Measurements from ENCODE around the gene GRAMD4. TPM values are rescaled to one million over a fixed set of nuclear protein-coding genes. Genes with fewer than 3 reads are reported as not detected.
A peak's percentile ranks its signal among the peaks of the same experiment; 100 is the strongest.

Gene GRAMD4
- total RNA-seq, 1 donor: 71.9 TPM

- no peak for DNase-seq (ENCODE audit: low read depth in 2 of 3, low spot score in 2 of 3)
Measured at GRCh38 chr22:46596032-46596441, 24.1 kb upstream of the GRAMD4 start.

GRCh38 chr22:46596819-46597218 is 23.4 kb upstream of the GRAMD4 start:
- DNase-seq (ENCODE audit: low read depth in 2 of 3, low spot score in 2 of 3): no peak

GRCh38 chr22:46598224-46598623 is 22.0 kb upstream of the GRAMD4 start:
- DNase-seq (ENCODE audit: low read depth in 2 of 3, low spot score in 2 of 3): no peak

GRCh38 chr22:46598737-46599424 is 21.3 kb upstream of the GRAMD4 start:
- no peak for DNase-seq (ENCODE audit: low read depth in 2 of 3, low spot score in 2 of 3)

GRCh38 chr22:46600273-46600796 is 19.9 kb upstream of the GRAMD4 start:
- DNase-seq (ENCODE audit: low read depth in 2 of 3, low spot score in 2 of 3): no peak

GRCh38 chr22:46602025-46602424 is 18.2 kb upstream of the GRAMD4 start:
- no peak for DNase-seq (ENCODE audit: low read depth in 2 of 3, low spot score in 2 of 3)

- peak in 2 of 3 donors; percentile 85 to 94 for DNase-seq (ENCODE audit: low read depth in 2 of 3, low spot score in 2 of 3)
Measured at GRCh38 chr22:46604306-46604690, 15.9 kb upstream of the GRAMD4 start.

GRCh38 chr22:46605117-46605516 is 15.1 kb upstream of the GRAMD4 start:
- DNase-seq (ENCODE audit: low read depth in 2 of 3, low spot score in 2 of 3): no peak

GRCh38 chr22:46606886-46607285 is 13.3 kb upstream of the GRAMD4 start:
- DNase-seq (ENCODE audit: low read depth in 2 of 3, low spot score in 2 of 3): no peak

- DNase-seq (ENCODE audit: low read depth in 2 of 3, low spot score in 2 of 3): no peak
Measured at GRCh38 chr22:46607483-46608114, 12.6 kb upstream of the GRAMD4 start.

GRCh38 chr22:46609175-46609690 is 11.0 kb upstream of the GRAMD4 start:
- DNase-seq (ENCODE audit: low read depth in 2 of 3, low spot score in 2 of 3): no peak

GRCh38 chr22:46609724-46610201 is 10.4 kb upstream of the GRAMD4 start:
- DNase-seq (ENCODE audit: low read depth in 2 of 3, low spot score in 2 of 3): no peak

- no peak for DNase-seq (ENCODE audit: low read depth in 2 of 3, low spot score in 2 of 3)
Measured at GRCh38 chr22:46610356-46610755, 9.8 kb upstream of the GRAMD4 start.

- DNase-seq (ENCODE audit: low read depth in 2 of 3, low spot score in 2 of 3): no peak
Measured at GRCh38 chr22:46611189-46611588, 9.0 kb upstream of the GRAMD4 start.

GRCh38 chr22:46612341-46612903 is 7.8 kb upstream of the GRAMD4 start:
- DNase-seq (ENCODE audit: low read depth in 2 of 3, low spot score in 2 of 3): no peak

GRCh38 chr22:46612904-46613605 is 7.1 kb upstream of the GRAMD4 start:
- DNase-seq (ENCODE audit: low read depth in 2 of 3, low spot score in 2 of 3): peak in 1 of 3 donors; percentile 64

- DNase-seq (ENCODE audit: low read depth in 2 of 3, low spot score in 2 of 3): no peak
Measured at GRCh38 chr22:46613606-46614021, 6.6 kb upstream of the GRAMD4 start.

- peak in 2 of 3 donors; percentile 64 to 74 for DNase-seq (ENCODE audit: low read depth in 2 of 3, low spot score in 2 of 3)
Measured at GRCh38 chr22:46614025-46614931, 5.9 kb upstream of the GRAMD4 start.

GRCh38 chr22:46617207-46617985 is 2.8 kb upstream of the GRAMD4 start:
- no peak for DNase-seq (ENCODE audit: low read depth in 2 of 3, low spot score in 2 of 3)

All from hematopoietic multipotent progenitor cell (in vitro differentiated cells).